Endothelial cell of umbilical vein (primary cell): ENCODE measurements around the gene ZNF593. TPM values are rescaled to one million over a fixed set of nuclear protein-coding genes. Genes with fewer than 3 reads are reported as not detected.

Experiments
- BruUV-seq: library from RNA; stranded (reverse); fragments of 400-500 nt; replicated peaks from 2 replicates; lab custom pipeline; 2021; lab: Mats Ljungman, UMichigan
- CTCF ChIA-PET: fragments of 300-600, 350-600 bp; sonication (Branson Sonifier 250); formaldehyde crosslinking; loops from one replicate; lab custom pipeline; 2021; ENCODE audit warnings: antibody characterized with exemption, inconsistent platforms; lab: Charles Lee
- POLR2A ChIA-PET: fragments of 300-600, 350-600 bp; sonication (Branson Sonifier 250); formaldehyde crosslinking; loops from one replicate; lab custom pipeline; 2021; ENCODE audit warnings: antibody characterized with exemption, inconsistent platforms; lab: Charles Lee
- DNase-seq: peaks from one replicate; pipeline ENCODE4 v3.0.0-alpha.2; 2011; ENCODE audit warnings: low read depth, low spot score
- FAIRE-seq: peaks from 2 replicates; lab custom pipeline; 2011; peaks lifted over from hg19 to GRCh38; lab: Jason Lieb, UNC
- H2AFZ ChIP-seq: 2 replicates; pipeline ENCODE4 v1.6.0; 2012; ENCODE audit warnings: low read depth, low read length, control low read depth, inconsistent platforms
- H3K27ac ChIP-seq: 2 replicates; pipeline ENCODE4 v1.5.1; 2011; ENCODE audit warnings: low read depth, mild to moderate bottlenecking, control low read depth, low read length, moderate library complexity; ENCODE audit not compliant: insufficient read depth
- H3K27me3 ChIP-seq, 2 experiments: 2 replicates each; pipeline versions ENCODE4 v1.6.0 to v1.6.1; 2011; ENCODE audit warnings: low read length in 2 of 2, mixed read lengths in 1 of 2; ENCODE audit not compliant: control insufficient read depth in 2 of 2, insufficient read depth in 2 of 2
- H3K36me3 ChIP-seq, 2 experiments: 2 replicates in 1 of 2; 3 replicates in 1 of 2; pipeline ENCODE4 v1.5.1; 2011; ENCODE audit warnings: low read length in 2 of 2, mild to moderate bottlenecking in 1 of 2, moderate library complexity in 1 of 2; ENCODE audit not compliant: control insufficient read depth in 2 of 2, insufficient read depth in 2 of 2; ENCODE audit errors: extremely low read depth in 1 of 2
- H3K4me1 ChIP-seq: 3 replicates; pipeline ENCODE4 v1.5.1; 2011; ENCODE audit warnings: mild to moderate bottlenecking, low read length; ENCODE audit not compliant: control insufficient read depth, insufficient read depth; ENCODE audit errors: extremely low read depth
- H3K4me2 ChIP-seq: 2 replicates; pipeline ENCODE4 v1.6.1; 2011; ENCODE audit warnings: low read length, control low read depth, mixed read lengths; ENCODE audit not compliant: insufficient read depth
- H3K4me3 ChIP-seq, 3 experiments: fragments of 200-600 bp in 1 of 3; sonication (generic), shearing (Covaris generic) in 1 of 3; replicated peaks in 1 of 3; 2 replicates each; pipeline ENCODE4 v1.5.1; 2011 to 2016; ENCODE audit warnings: control low read depth in 3 of 3, low read length in 3 of 3, mild to moderate bottlenecking in 2 of 3, inconsistent platforms in 1 of 3, low read depth in 1 of 3, moderate library complexity in 1 of 3; ENCODE audit not compliant: insufficient read depth in 1 of 3
- H3K79me2 ChIP-seq: 2 replicates; pipeline ENCODE4 v1.6.0; 2012; ENCODE audit warnings: low read length, inconsistent platforms; ENCODE audit not compliant: control insufficient read depth, insufficient read depth
- H3K9ac ChIP-seq: replicated peaks from 2 replicates; pipeline ENCODE3; 2011; ENCODE audit warnings: low read length, control low read depth; ENCODE audit not compliant: insufficient read depth; ENCODE audit errors: extremely low read depth
- H3K9me1 ChIP-seq: replicated peaks from 3 replicates; pipeline ENCODE4 v1.6.0; 2011; ENCODE audit warnings: mild to moderate bottlenecking, low read length; ENCODE audit not compliant: control insufficient read depth, insufficient read depth; ENCODE audit errors: extremely low read depth
- H3K9me3 ChIP-seq: replicated peaks from 2 replicates; pipeline ENCODE4 v1.5.1; 2012; ENCODE audit warnings: low read length, inconsistent platforms; ENCODE audit not compliant: control insufficient read depth, insufficient read depth
- H4K20me1 ChIP-seq: replicated peaks from 2 replicates; pipeline ENCODE3; 2011; ENCODE audit warnings: mild to moderate bottlenecking, low read length; ENCODE audit not compliant: control insufficient read depth, insufficient read depth; ENCODE audit errors: extremely low read depth
- CTCF ChIP-seq, 2 donors: IDR thresholded peaks; 1 replicate in 1 of 2; 2 replicates in 1 of 2; pipeline ENCODE4 v1.5.1; 2011; ENCODE audit warnings: low read length in 2 of 2, mild to moderate bottlenecking in 2 of 2, moderate library complexity in 2 of 2, control low read depth in 1 of 2, inconsistent platforms in 1 of 2, low read depth in 1 of 2; ENCODE audit not compliant: insufficient read depth in 1 of 2; ENCODE audit errors: extremely low read depth in 1 of 2
- EZH2 ChIP-seq: IDR thresholded peaks from 2 replicates; pipeline ENCODE4 v1.6.1; 2012; ENCODE audit warnings: borderline replicate concordance, low read depth, mild to moderate bottlenecking, moderate library complexity, low read length, inconsistent platforms; ENCODE audit not compliant: severe bottlenecking
- FOS ChIP-seq: IDR thresholded peaks from 2 replicates; pipeline ENCODE4 v1.6.1; 2011; ENCODE audit warnings: mild to moderate bottlenecking, low read length, moderate library complexity, borderline replicate concordance; ENCODE audit not compliant: insufficient read depth
- GATA2 ChIP-seq: IDR thresholded peaks from 2 replicates; pipeline ENCODE4 v1.7.0; 2011; ENCODE audit warnings: low read depth, mild to moderate bottlenecking, moderate library complexity, mixed read lengths, low read length; ENCODE audit not compliant: insufficient read length, insufficient read depth
- JUN ChIP-seq: IDR thresholded peaks from 2 replicates; pipeline ENCODE4 v1.6.1; 2011; ENCODE audit warnings: borderline replicate concordance, low read depth; ENCODE audit not compliant: insufficient read length, insufficient read depth
- MAX ChIP-seq: IDR thresholded peaks from 2 replicates; pipeline ENCODE4 v1.6.1; 2011; ENCODE audit not compliant: insufficient read depth, insufficient read length
- MYC ChIP-seq: IDR thresholded peaks from one replicate; pipeline ENCODE4 v1.6.1; 2011; ENCODE audit warnings: mild to moderate bottlenecking, low read depth, low read length
- POLR2A ChIP-seq: IDR thresholded peaks from 2 replicates; pipeline ENCODE4 v1.6.1; 2012; ENCODE audit warnings: low read depth, mild to moderate bottlenecking, control low read depth, low read length
- POLR2AphosphoS5 ChIP-seq: IDR thresholded peaks from 2 replicates; pipeline ENCODE4 v1.6.1; 2012; ENCODE audit warnings: low read depth, mild to moderate bottlenecking, control low read depth, low read length, moderate library complexity; ENCODE audit not compliant: insufficient read depth
- dilution Hi-C: fragments of 300-500 bp; cut with MboI; formaldehyde crosslinking; loops from one replicate; pipeline ENCODE4 v1.15.0; 2019; ENCODE audit warnings: low sequenced_read_pairs; ENCODE audit not compliant: extremely low pct_ligation_motif_present
- intact Hi-C: fragments of 100-400 bp; cut with micrococcal nuclease; formaldehyde crosslinking; loops from one replicate; pipeline ENCODE4 v1.10.0; 2022
- polyA plus RNA-seq, 4 experiments: library from polyadenylated mRNA; depleted of rRNA in 3 of 4; stranded (reverse) in 3 of 4; unstranded in 1 of 4; fragments of >200 nt; gene quantifications; 2 replicates each; pipeline versions ENCODE4 v1.2.1 to v1.2.3, GENCODE V29; 2011 to 2012; ENCODE audit warnings: missing spikeins in 1 of 4
- total RNA-seq: library from RNA; stranded (reverse); gene quantifications from 2 replicates; pipeline ENCODE4 v1.2.3, GENCODE V29; 2021

ZNF593 gene
- total and polyA plus RNA-seq, 2 donors (not counting 3 experiments of a cell fraction or from before 2014, with no cell fraction given), result 30.5 to 71.0 TPM

- ChIA-PET POLR2A (interaction anchor here (0.9 kb wide), 1 partner anchor 92 kb away, joined by 3 read pairs; the partner anchor contains the start of gene CEP85), CTCF (interaction anchor here (0.9 to 6.7 kb wide), 10 partner anchors 9 to 107 kb away, joined by 3 to 192 read pairs (median 8); partner anchors contain the start of gene ZNF593)
- H3K4me1 ChIP-seq, result no peaks in the 10 kb centered on the region
- H2AFZ ChIP-seq, result no peak overlapping the region
- H3K9me1 ChIP-seq, result no peaks in the 10 kb centered on the region
- H3K36me3 ChIP-seq, result no peaks in the 10 kb centered on the region
- no peak overlapping the region for H3K4me3 ChIP-seq
- intact Hi-C loops, result no loop called here
- no peak overlapping the region for H3K9ac ChIP-seq
- H3K79me2 ChIP-seq, result no peaks in the 10 kb centered on the region
- no peaks in the 10 kb centered on the region for H4K20me1 ChIP-seq
- H3K27ac ChIP-seq, result no peak overlapping the region
- DNase-seq, result no peak
- dilution Hi-C loops, result no loop called here
- no peaks in the 10 kb centered on the region for H3K9me3 ChIP-seq
- H3K4me2 ChIP-seq, result no peak overlapping the region
- no peaks in the 10 kb centered on the region for H3K27me3 ChIP-seq
- TF ChIP-seq FOS (no peak), GATA2 (no peak), JUN (no peak), POLR2AphosphoS5 (no peak), EZH2 (no peak), MAX (no peak), MYC (no peak), POLR2A (no peak), CTCF (IDR thresholded peaks at IDR 0.05; ENCODE audit: extremely low read depth in 1 of 2, insufficient read depth in 1 of 2, low read depth in 1 of 2, low read length in 2 of 2) (no peak)
- FAIRE-seq, result no peak
- no TSS peak for BruUV-seq
These were observed 27.5 kb upstream of the ZNF593 start for GRCh38 chr1:26142159-26142558.
